Measurements from ENCODE around the gene LYZL6. TPM values are rescaled to one million over a fixed set of nuclear protein-coding genes. Genes with fewer than 3 reads are reported as not detected.
"Not testable (repeated sequence)": the region's sequence is repeated elsewhere in the genome, so short reads cannot be mapped to it uniquely, and the experiment has no call there.

Gene LYZL6
- total RNA-seq, 4 donors from 2014 or later, result not detected

- no peaks in the 10 kb centered on the region for H3K9me3 ChIP-seq
- H3K27ac ChIP-seq, result no peak overlapping the region
- H3K4me1 ChIP-seq, result no peaks in the 10 kb centered on the region
- no peaks in the 10 kb centered on the region for H3K36me3 ChIP-seq
- no peak overlapping the region for H3K4me3 ChIP-seq
- DNase-seq (ENCODE audit: low spot score in 2 of 2), result no peak
- TF ChIP-seq, protein P1, sequence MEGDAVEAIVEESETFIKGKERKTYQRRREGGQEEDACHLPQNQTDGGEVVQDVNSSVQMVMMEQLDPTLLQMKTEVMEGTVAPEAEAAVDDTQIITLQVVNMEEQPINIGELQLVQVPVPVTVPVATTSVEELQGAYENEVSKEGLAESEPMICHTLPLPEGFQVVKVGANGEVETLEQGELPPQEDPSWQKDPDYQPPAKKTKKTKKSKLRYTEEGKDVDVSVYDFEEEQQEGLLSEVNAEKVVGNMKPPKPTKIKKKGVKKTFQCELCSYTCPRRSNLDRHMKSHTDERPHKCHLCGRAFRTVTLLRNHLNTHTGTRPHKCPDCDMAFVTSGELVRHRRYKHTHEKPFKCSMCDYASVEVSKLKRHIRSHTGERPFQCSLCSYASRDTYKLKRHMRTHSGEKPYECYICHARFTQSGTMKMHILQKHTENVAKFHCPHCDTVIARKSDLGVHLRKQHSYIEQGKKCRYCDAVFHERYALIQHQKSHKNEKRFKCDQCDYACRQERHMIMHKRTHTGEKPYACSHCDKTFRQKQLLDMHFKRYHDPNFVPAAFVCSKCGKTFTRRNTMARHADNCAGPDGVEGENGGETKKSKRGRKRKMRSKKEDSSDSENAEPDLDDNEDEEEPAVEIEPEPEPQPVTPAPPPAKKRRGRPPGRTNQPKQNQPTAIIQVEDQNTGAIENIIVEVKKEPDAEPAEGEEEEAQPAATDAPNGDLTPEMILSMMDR (IDR thresholded peaks at IDR 0.05), result no peak
- TF ChIP-seq POLR2A (IDR thresholded peaks at IDR 0.05), result no peak
- no peak for TF ChIP-seq EP300 (IDR thresholded peaks at IDR 0.05)
- H3K27me3 ChIP-seq, result no peaks in the 10 kb centered on the region
- WGBS, 2 donors, result 90% methylated on average over 9 of the region's 9 CpGs
Observed at GRCh38 chr17:35901631-35902175, 41.8 kb downstream of the LYZL6 start.

- 40 to 49% methylated on average over 11 of the region's 11 CpGs for WGBS, 2 donors
- no peak for TF ChIP-seq POLR2A (IDR thresholded peaks at IDR 0.05)
- no peak for DNase-seq (ENCODE audit: low spot score in 2 of 2)
- Histone ChIP-seq H3K4me1 (no peaks in the 10 kb centered on the region), H3K4me3 (no peak overlapping the region), H3K9me3 (no peaks in the 10 kb centered on the region), H3K27ac (no peak overlapping the region), H3K36me3 (no peaks in the 10 kb centered on the region), H3K27me3 (no peaks in the 10 kb centered on the region)
Observed at GRCh38 chr17:35900708-35901480, 42.6 kb downstream of the LYZL6 start.

DNA sequence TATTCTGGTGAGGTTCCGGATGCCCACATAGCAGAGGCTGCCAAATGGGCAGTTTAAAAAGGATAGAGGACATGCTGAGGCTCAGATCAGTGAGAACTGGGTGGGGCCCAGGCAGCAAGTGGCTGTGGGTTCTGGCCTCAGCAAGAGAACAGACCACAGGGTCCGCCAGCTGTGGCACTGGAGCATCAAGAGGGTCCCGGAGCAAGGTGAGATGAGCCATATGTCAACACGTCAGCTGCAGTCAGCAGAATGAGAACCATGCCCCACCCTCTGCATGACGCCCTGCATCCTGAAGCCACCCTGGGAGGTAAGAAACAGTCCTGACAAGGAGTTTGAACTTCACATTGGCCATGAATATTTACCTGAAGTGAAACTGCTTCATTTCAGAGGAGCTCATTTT, 43.2 kb downstream of the LYZL6 start:
- no peak for DNase-seq (ENCODE audit: low spot score in 2 of 2)
- Histone ChIP-seq H3K27me3 (no peaks in the 10 kb centered on the region), H3K36me3 (no peaks in the 10 kb centered on the region), H3K4me1 (no peaks in the 10 kb centered on the region), H3K27ac (peak overlapping the region in 1 of 4 donors; percentile 4), H3K9me3 (no peaks in the 10 kb centered on the region), H3K4me3 (no peak overlapping the region)
- TF ChIP-seq POLR2A (IDR thresholded peaks at IDR 0.05), result no peak
- TF ChIP-seq, protein P1 (IDR thresholded peaks at IDR 0.05), result no peak
- no peak for TF ChIP-seq EP300 (IDR thresholded peaks at IDR 0.05)
- WGBS, 2 donors, result 77% methylated on average over 5 of the region's 5 CpGs

DNA sequence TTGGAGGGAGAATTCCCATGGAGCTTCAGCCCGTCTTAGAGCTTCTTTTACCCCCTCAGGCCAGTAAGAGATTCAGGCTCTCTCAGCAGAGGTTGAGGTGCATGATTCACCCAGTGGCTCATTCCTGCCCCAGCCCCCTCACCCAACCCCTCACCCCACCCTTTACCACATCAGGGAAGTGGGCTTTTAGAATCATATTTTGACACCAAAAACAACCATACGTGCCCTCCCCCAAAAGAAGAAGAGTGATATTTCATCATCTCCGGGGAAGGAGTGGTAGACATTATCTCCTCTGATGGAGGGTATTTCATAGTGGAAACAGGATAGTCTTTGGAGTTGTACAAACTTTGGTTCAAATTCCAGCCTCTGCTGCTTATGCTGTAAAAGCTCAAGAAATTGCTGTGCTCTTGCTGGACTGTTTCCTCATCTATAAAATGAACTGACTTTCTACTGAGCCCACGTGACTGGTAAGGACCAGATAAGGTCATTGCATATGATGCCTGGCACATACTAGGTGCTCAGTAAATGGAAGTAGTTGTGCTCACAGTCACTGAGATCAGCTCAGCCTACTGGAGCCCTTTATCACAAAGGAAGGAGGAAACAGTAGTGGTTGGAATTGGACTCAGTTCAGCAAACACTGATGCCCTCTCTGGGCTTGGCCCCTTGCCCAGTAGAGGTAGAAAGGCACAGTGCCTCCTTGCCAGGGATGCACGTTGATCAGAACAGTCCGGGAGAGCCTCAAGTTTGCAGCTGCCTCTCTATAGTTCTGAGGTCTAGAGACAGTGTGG, 45.0 kb downstream of the LYZL6 start:
- Histone ChIP-seq H3K4me3 (no peak overlapping the region), H3K4me1 (no peaks in the 10 kb centered on the region), H3K27ac (no peak overlapping the region), H3K36me3 (no peaks in the 10 kb centered on the region), H3K9me3 (no peaks in the 10 kb centered on the region), H3K27me3 (no peaks in the 10 kb centered on the region)
- 61 to 64% methylated on average over 6 of the region's 6 CpGs for WGBS, 2 donors
- DNase-seq (ENCODE audit: low spot score in 2 of 2), result no peak
- no peak for TF ChIP-seq POLR2A (IDR thresholded peaks at IDR 0.05)
- TF ChIP-seq, protein P1 (IDR thresholded peaks at IDR 0.05), result no peak
- no peak for TF ChIP-seq EP300 (IDR thresholded peaks at IDR 0.05)

DNA sequence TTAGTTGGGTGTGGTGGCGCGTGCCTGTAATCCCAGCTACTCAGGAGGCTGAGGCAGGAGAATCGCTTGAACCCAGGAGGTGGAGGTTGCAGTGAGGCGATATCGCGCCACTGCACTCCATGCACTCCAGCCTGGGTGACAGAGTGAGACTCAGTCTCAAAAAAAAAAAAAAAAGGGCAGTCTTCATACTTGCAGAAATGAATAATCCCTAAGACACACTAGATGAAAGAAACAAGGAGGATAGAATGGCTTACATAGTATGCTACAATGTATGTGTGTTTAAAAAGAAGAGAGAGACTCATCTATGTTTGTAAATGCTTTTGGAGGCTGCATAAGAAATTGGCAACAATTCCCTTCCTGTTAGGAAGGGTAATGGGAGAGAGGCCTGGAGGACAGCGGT, 45.7 kb downstream of the LYZL6 start:
- H3K9me3 ChIP-seq; H3K4me1 ChIP-seq; H3K4me3 ChIP-seq; H3K27me3 ChIP-seq; DNase-seq (ENCODE audit: low spot score in 2 of 2); H3K36me3 ChIP-seq; H3K27ac ChIP-seq: not testable (repeated sequence)
- 94 to 95% methylated on average over 7 of the region's 7 CpGs for WGBS, 2 donors

All from tibial nerve (tissue), 4 donors.